GM19035 (cell line): ENCODE measurements around the gene ACHE.
"Not testable (repeated sequence)": the region's sequence is repeated elsewhere in the genome, so short reads cannot be mapped to it uniquely, and the experiment has no call there.

ENCODE experiments used
- ATAC-seq: cut with Tn5 transposase; IDR thresholded peaks from one replicate; pipeline ENCODE4 v1.9.1; 2021; ENCODE audit not compliant: unreplicated experiment

ACHE gene

GRCh38 chr7:100865938-100866728 lies 29.6 kb downstream of the ACHE start:
- no peak for ATAC-seq

GRCh38 chr7:100865372-100865911 lies 30.2 kb downstream of the ACHE start:
- ATAC-seq, result no peak

GRCh38 chr7:100864263-100864845 lies 31.3 kb downstream of the ACHE start:
- no peak for ATAC-seq

GRCh38 chr7:100863406-100863950 lies 32.2 kb downstream of the ACHE start:
- no peak for ATAC-seq

- ATAC-seq, result no peak
These were observed 34.1 kb downstream of the ACHE start for GRCh38 chr7:100861616-100861985.

- no peak for ATAC-seq
These were observed 34.7 kb downstream of the ACHE start for GRCh38 chr7:100860702-100861615.

GRCh38 chr7:100859856-100860255 lies 35.8 kb downstream of the ACHE start:
- ATAC-seq, result no peak

- no peak for ATAC-seq
These were observed 38.8 kb downstream of the ACHE start for GRCh38 chr7:100856871-100857282.

GRCh38 chr7:100855515-100855914 lies 40.2 kb downstream of the ACHE start:
- ATAC-seq, result no peak

- ATAC-seq, result not testable (repeated sequence)
These were observed 40.8 kb downstream of the ACHE start for GRCh38 chr7:100854899-100855298.

- ATAC-seq, result no peak
These were observed 41.4 kb downstream of the ACHE start for GRCh38 chr7:100854146-100854895.

GRCh38 chr7:100852048-100852872 lies 43.4 kb downstream of the ACHE start, which contains the start of gene SLC12A9:
Gene SLC12A9 (plus strand): TSS chr7:100852713. CDS start chr7:100854198, 1,485 bp downstream.
- ATAC-seq, result peak; percentile 88

- no peak for ATAC-seq
These were observed 48.3 kb downstream of the ACHE start for GRCh38 chr7:100847360-100847759.

- ATAC-seq, result no peak
These were observed 55.1 kb downstream of the ACHE start for GRCh38 chr7:100840470-100841100.
